ENCODE measurements around the gene IL12RB1.

The IL12RB1 gene

DNA sequence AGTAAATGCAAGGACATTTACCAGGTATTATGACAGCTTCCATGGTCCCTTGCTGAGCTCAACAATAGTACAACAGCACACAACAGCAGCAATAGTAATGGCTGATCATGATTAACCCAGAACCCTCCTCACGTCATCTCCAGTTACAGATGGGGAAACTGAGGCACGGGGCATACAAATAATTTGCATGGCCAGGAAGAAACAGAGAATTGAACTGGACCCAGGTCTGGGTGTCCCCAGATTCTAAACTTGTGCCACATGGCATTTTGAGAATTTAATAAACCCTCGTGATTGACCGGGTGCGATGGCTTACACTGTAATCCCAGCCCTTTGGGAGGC is 18.0 kb upstream of the IL12RB1 start:
- TF ChIP-seq, protein P1, sequence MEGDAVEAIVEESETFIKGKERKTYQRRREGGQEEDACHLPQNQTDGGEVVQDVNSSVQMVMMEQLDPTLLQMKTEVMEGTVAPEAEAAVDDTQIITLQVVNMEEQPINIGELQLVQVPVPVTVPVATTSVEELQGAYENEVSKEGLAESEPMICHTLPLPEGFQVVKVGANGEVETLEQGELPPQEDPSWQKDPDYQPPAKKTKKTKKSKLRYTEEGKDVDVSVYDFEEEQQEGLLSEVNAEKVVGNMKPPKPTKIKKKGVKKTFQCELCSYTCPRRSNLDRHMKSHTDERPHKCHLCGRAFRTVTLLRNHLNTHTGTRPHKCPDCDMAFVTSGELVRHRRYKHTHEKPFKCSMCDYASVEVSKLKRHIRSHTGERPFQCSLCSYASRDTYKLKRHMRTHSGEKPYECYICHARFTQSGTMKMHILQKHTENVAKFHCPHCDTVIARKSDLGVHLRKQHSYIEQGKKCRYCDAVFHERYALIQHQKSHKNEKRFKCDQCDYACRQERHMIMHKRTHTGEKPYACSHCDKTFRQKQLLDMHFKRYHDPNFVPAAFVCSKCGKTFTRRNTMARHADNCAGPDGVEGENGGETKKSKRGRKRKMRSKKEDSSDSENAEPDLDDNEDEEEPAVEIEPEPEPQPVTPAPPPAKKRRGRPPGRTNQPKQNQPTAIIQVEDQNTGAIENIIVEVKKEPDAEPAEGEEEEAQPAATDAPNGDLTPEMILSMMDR (conservative IDR thresholded peaks at IDR 0.05; ENCODE audit: low read length): no peak
- peak overlapping the region; percentile 58 for H3K4me3 ChIP-seq (ENCODE audit: low read length)
- no peak for DNase-seq (ENCODE audit: low read depth)

GRCh38 chr19:18102916-18103542 is 16.3 kb upstream of the IL12RB1 start:
- TF ChIP-seq, protein P1 (conservative IDR thresholded peaks at IDR 0.05; ENCODE audit: low read length): no peak
- no peak for DNase-seq (ENCODE audit: low read depth)
- no peak overlapping the region for H3K4me3 ChIP-seq (ENCODE audit: low read length)

DNA sequence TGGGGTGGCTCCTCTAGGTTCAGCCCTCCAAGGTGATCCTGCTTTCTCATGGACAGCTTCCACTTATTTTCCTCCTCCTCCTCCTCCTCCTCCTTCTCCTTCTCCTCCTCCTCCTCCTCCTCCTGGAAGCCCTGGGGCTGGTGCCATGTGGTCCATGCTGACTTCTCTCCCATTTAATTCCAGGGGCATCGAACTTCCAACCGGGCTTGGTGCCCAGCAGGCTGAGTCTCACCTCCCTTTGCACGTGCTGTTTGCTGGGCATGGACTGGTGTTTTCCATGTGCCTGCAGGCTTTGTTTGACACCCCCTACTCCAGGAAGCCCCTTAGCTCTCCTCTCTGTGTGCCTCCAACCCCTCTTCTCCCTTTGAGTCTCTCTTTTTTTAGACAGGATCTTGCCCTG is 14.5 kb upstream of the IL12RB1 start:
- no peak overlapping the region for H3K4me3 ChIP-seq (ENCODE audit: low read length)
- no peak for DNase-seq (ENCODE audit: low read depth)
- TF ChIP-seq, protein P1 (conservative IDR thresholded peaks at IDR 0.05; ENCODE audit: low read length): no peak

DNA sequence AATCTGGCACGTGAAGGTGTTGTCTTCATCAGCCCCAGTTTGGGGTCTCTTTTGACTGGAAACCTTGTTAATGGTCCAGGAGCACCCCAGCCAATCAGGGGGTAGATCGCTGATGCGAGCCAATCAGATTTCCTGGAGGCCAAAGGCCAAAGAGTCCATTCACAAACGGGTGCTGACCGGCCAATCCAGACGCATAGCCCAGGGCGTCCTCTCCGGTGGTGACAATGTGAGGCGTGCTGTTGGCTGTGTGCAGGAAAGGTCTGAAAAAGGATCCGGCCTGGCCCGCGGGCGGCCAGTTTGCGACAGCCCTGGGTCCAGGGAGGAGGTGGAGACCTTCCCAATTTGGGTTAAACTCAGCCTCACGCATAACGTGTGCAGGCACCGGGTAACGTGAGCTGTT is 14.0 kb upstream of the IL12RB1 start:
- no peak for DNase-seq (ENCODE audit: low read depth)
- H3K4me3 ChIP-seq (ENCODE audit: low read length): no peak overlapping the region
- TF ChIP-seq, protein P1 (conservative IDR thresholded peaks at IDR 0.05; ENCODE audit: low read length): no peak

DNA sequence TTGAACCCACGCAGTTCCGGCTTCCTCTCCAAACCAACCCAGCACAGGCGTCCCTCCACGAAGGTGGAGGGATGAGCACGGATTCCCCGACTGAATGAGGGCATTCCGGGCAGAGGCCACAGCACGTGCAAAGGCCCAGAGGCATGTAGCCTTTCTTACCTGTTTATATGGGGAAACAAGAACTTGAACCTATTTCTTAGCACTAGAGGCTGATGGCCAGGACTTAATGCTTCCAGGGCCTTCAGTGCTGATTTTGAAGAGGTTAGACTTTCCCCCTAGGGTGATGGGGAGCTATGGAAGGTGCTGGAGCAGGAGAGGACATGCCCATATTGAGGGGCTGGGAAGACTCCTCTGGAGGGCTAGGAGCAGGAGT is 12.9 kb upstream of the IL12RB1 start:
- no peak for DNase-seq (ENCODE audit: low read depth)
- TF ChIP-seq, protein P1 (conservative IDR thresholded peaks at IDR 0.05; ENCODE audit: low read length): no peak
- H3K4me3 ChIP-seq (ENCODE audit: low read length): no peak overlapping the region

GRCh38 chr19:18098891-18099622 is 12.3 kb upstream of the IL12RB1 start:
- no peak overlapping the region for H3K4me3 ChIP-seq (ENCODE audit: low read length)
- TF ChIP-seq, protein P1 (conservative IDR thresholded peaks at IDR 0.05; ENCODE audit: low read length): no peak
- DNase-seq (ENCODE audit: low read depth): no peak
